H9 (cell line): Measurements from ENCODE around the gene ALOX5. TPM values are rescaled to one million over a fixed set of nuclear protein-coding genes. Genes with fewer than 3 reads are reported as not detected.

Source experiments
- DNase-seq: peaks from one replicate; pipeline ENCODE4 v3.0.0-alpha.2; 2017
- H2AFZ ChIP-seq: one replicate; pipeline ENCODE4 v1.6.1; 2013; ENCODE audit warnings: mild to moderate bottlenecking, low read length, control low read depth, moderate library complexity
- H2AK5ac ChIP-seq: 2 replicates; pipeline ENCODE4 v1.6.1; 2013; ENCODE audit warnings: low read length, control low read depth, mixed read lengths; ENCODE audit not compliant: insufficient read length
- H2BK120ac ChIP-seq: one replicate; pipeline ENCODE4 v1.6.1; 2013; ENCODE audit warnings: low read depth, mild to moderate bottlenecking, low read length, control low read depth, inconsistent platforms; ENCODE audit not compliant: poor library complexity, severe bottlenecking
- H2BK12ac ChIP-seq: 2 replicates; pipeline ENCODE4 v1.6.1; 2013; ENCODE audit warnings: low read length, control low read depth, mixed read lengths, low read depth; ENCODE audit not compliant: insufficient read length
- H2BK15ac ChIP-seq: 2 replicates; pipeline ENCODE4 v1.6.1; 2013; ENCODE audit warnings: low read depth, low read length, control low read depth
- H2BK20ac ChIP-seq: one replicate; pipeline ENCODE4 v1.6.1; 2013; ENCODE audit warnings: low read depth, mild to moderate bottlenecking, low read length, control low read depth, inconsistent platforms; ENCODE audit not compliant: poor library complexity, severe bottlenecking
- H2BK5ac ChIP-seq: 2 replicates; pipeline ENCODE4 v1.6.1; 2013; ENCODE audit warnings: low read length, control low read depth, mixed read lengths; ENCODE audit not compliant: insufficient read length
- H3K14ac ChIP-seq: 2 replicates; pipeline ENCODE4 v1.6.1; 2013; ENCODE audit warnings: low read length, control low read depth; ENCODE audit not compliant: insufficient read depth
- H3K18ac ChIP-seq: 2 replicates; pipeline ENCODE4 v1.6.1; 2013; ENCODE audit warnings: low read depth, mild to moderate bottlenecking, mixed read lengths, low read length, control low read depth; ENCODE audit not compliant: insufficient read length
- H3K23ac ChIP-seq: 2 replicates; pipeline ENCODE4 v1.6.1; 2013; ENCODE audit warnings: low read length, control low read depth, mixed read lengths, low read depth; ENCODE audit not compliant: insufficient read length
- H3K23me2 ChIP-seq: 2 replicates; pipeline ENCODE4 v1.6.1; 2013; ENCODE audit warnings: low read depth, mild to moderate bottlenecking, mixed read lengths, low read length, control low read depth; ENCODE audit not compliant: insufficient read length, poor library complexity, severe bottlenecking
- H3K27ac ChIP-seq: 2 replicates; pipeline ENCODE4 v1.5.1; 2013; ENCODE audit warnings: low read length, control low read depth, mixed read lengths, low read depth; ENCODE audit not compliant: insufficient read length
- H3K27me3 ChIP-seq: 2 replicates; pipeline ENCODE4 v1.6.1; 2013; ENCODE audit warnings: low read length, control low read depth, inconsistent platforms; ENCODE audit not compliant: insufficient read depth
- H3K4ac ChIP-seq: 2 replicates; pipeline ENCODE4 v1.6.1; 2013; ENCODE audit warnings: low read depth, mild to moderate bottlenecking, control low read depth, inconsistent platforms, low read length, moderate library complexity
- H3K4me1 ChIP-seq: 2 replicates; pipeline ENCODE4 v1.6.1; 2013; ENCODE audit warnings: low read length, control low read depth, inconsistent platforms; ENCODE audit not compliant: insufficient read depth
- H3K4me2 ChIP-seq: 2 replicates; pipeline ENCODE4 v1.6.1; 2013; ENCODE audit warnings: low read length, control low read depth, mixed read lengths; ENCODE audit not compliant: insufficient read length, insufficient read depth
- H3K56ac ChIP-seq: 2 replicates; pipeline ENCODE4 v1.6.1; 2013; ENCODE audit warnings: low read depth, mild to moderate bottlenecking, mixed read lengths, low read length, control low read depth; ENCODE audit not compliant: insufficient read length
- H3K79me1 ChIP-seq: 2 replicates; pipeline ENCODE4 v1.6.1; 2013; ENCODE audit warnings: low read depth, mild to moderate bottlenecking, moderate library complexity, low read length, control low read depth, inconsistent platforms; ENCODE audit not compliant: insufficient read depth, poor library complexity, severe bottlenecking
- H3K79me2 ChIP-seq: 2 replicates; pipeline ENCODE4 v1.6.1; 2013; ENCODE audit warnings: low read length, control low read depth, inconsistent platforms; ENCODE audit not compliant: insufficient read depth
- H3K9ac ChIP-seq: 2 replicates; pipeline ENCODE4 v1.6.1; 2013; ENCODE audit warnings: low read length, control low read depth, mixed read lengths; ENCODE audit not compliant: insufficient read length; ENCODE audit errors: extremely low read depth
- H3K9me3 ChIP-seq: one replicate; pipeline ENCODE4 v1.6.1; 2013; ENCODE audit warnings: low read depth, low read length, inconsistent platforms; ENCODE audit not compliant: control insufficient read depth
- H3T11ph ChIP-seq: one replicate; pipeline ENCODE4 v1.6.1; 2013; ENCODE audit warnings: mild to moderate bottlenecking, low read length, control low read depth, inconsistent platforms
- H4K20me1 ChIP-seq: one replicate; pipeline ENCODE4 v1.6.1; 2013; ENCODE audit not compliant: control insufficient read depth, insufficient read length, insufficient read depth
- H4K5ac ChIP-seq: 2 replicates; pipeline ENCODE4 v1.6.1; 2013; ENCODE audit warnings: low read depth, mild to moderate bottlenecking, mixed read lengths, low read length, control low read depth; ENCODE audit not compliant: insufficient read length
- H4K8ac ChIP-seq: replicated peaks from 2 replicates; pipeline ENCODE4 v1.6.1; 2013; ENCODE audit warnings: low read length, control low read depth, mixed read lengths, low read depth; ENCODE audit not compliant: insufficient read length
- H4K91ac ChIP-seq: 2 replicates; pipeline ENCODE4 v1.6.1; 2013; ENCODE audit warnings: low read depth, mild to moderate bottlenecking, moderate library complexity, mixed read lengths, low read length, control low read depth; ENCODE audit not compliant: insufficient read length
- H3K27ac Mint-ChIP-seq, 3 experiments: 2 replicates in 2 of 3; 3 replicates in 1 of 3; pipeline ENCODE4 v1.8.0; 2020 to 2021; ENCODE audit warnings: mixed read lengths in 3 of 3, mild to moderate bottlenecking in 1 of 3, moderate library complexity in 1 of 3
- H3K27me3 Mint-ChIP-seq: 2 replicates; pipeline ENCODE4 v1.8.0; 2021; ENCODE audit warnings: low read depth, mild to moderate bottlenecking, moderate library complexity, mixed read lengths
- H3K36me3 Mint-ChIP-seq, 3 experiments: 2 replicates in 2 of 3; 3 replicates in 1 of 3; pipeline ENCODE4 v1.8.0; 2020 to 2021; ENCODE audit warnings: low read depth in 3 of 3, mixed read lengths in 3 of 3; ENCODE audit not compliant: insufficient read depth in 1 of 3
- H3K4me1 Mint-ChIP-seq, 2 experiments: 2 replicates each; pipeline ENCODE4 v1.8.0; 2020; ENCODE audit warnings: mixed read lengths in 2 of 2
- H3K4me3 Mint-ChIP-seq, 2 experiments: 2 replicates in 1 of 2; 3 replicates in 1 of 2; pipeline ENCODE4 v1.8.0; 2020 to 2021; ENCODE audit warnings: mild to moderate bottlenecking in 2 of 2, mixed read lengths in 2 of 2, moderate library complexity in 1 of 2
- H3K9me3 Mint-ChIP-seq, 2 experiments: 2 replicates in 1 of 2; 3 replicates in 1 of 2; pipeline ENCODE4 v1.8.0; 2020; ENCODE audit warnings: mild to moderate bottlenecking in 2 of 2, mixed read lengths in 2 of 2, moderate library complexity in 1 of 2
- WGBS: extraction: QIAGEN DNeasy Blood & Tissue Kit; methylation state at CpG from one replicate; pipeline ENCODE4 v1.1.7; 2013; ENCODE audit warnings: missing lambda C conversion rate, low lambda C conversion rate, mixed read lengths; ENCODE audit not compliant: insufficient read length; ENCODE audit errors: extremely low coverage; 5-methylcytosine and 5-hydroxymethylcytosine counted together
- total RNA-seq: library from RNA; stranded (reverse); gene quantifications from 2 replicates; pipeline ENCODE4 v1.2.1, GENCODE V29; 2021
- TF ChIP-seq, protein P1 (sequence below): fragments of 200-600 bp; sonication (generic); conservative IDR thresholded peaks from 3 replicates; pipeline ENCODE4 v1.8.0; 2021; ENCODE audit warnings: antibody characterized with exemption, mild to moderate bottlenecking

The ALOX5 gene
- total RNA-seq, 1 experiment from 2014 or later: 3.7 TPM

DNA sequence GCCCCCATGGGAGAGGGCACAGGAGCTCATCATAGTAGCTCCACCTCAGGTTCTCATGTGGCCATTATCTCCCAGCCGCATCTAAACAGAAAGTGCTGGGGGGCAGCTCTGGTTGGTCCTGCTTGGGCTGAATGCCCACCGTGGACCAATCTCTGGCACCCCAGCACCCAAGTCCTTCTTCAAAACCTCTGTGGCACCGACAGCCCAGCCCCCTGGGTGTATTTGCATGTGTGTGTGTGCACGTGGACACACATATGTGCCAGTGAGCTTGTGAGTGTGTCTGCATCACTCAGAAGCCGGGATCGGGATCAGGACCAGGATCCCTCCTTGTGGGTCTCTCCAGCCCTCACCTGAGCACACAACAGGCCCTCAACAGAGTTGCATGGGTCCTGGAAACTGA is 68.2 kb downstream of the ALOX5 start:
- Histone ChIP-seq H2BK5ac (no peak overlapping the region), H2BK15ac (no peak overlapping the region), H3K23me2 (no peaks in the 10 kb centered on the region), H3K14ac (no peak overlapping the region; the same call in 1 of the 2 replicates), H4K5ac (no peak overlapping the region), H3K27ac (no peak overlapping the region), H3K9me3 (no peaks in the 10 kb centered on the region), H3K27me3 (no peaks in the 10 kb centered on the region), H3K4me1 (no peaks in the 10 kb centered on the region), H2BK20ac (no peak overlapping the region), H4K91ac (no peak overlapping the region), H2BK120ac (no peak overlapping the region), H3K56ac (no peak overlapping the region), H3K4me2 (no peak overlapping the region), H2AK5ac (no peak overlapping the region), H4K20me1 (no peaks in the 10 kb centered on the region), H4K8ac (no peak overlapping the region), H3K23ac (no peak overlapping the region), H2BK12ac (no peak overlapping the region), H3K18ac (no peak overlapping the region), H3K9ac (no peak overlapping the region), H3T11ph (no peak overlapping the region), H2AFZ (no peak overlapping the region), H3K79me1 (no peaks in the 10 kb centered on the region), H3K79me2 (no peaks in the 10 kb centered on the region), H3K4ac (no peak overlapping the region)
- TF ChIP-seq, protein P1, sequence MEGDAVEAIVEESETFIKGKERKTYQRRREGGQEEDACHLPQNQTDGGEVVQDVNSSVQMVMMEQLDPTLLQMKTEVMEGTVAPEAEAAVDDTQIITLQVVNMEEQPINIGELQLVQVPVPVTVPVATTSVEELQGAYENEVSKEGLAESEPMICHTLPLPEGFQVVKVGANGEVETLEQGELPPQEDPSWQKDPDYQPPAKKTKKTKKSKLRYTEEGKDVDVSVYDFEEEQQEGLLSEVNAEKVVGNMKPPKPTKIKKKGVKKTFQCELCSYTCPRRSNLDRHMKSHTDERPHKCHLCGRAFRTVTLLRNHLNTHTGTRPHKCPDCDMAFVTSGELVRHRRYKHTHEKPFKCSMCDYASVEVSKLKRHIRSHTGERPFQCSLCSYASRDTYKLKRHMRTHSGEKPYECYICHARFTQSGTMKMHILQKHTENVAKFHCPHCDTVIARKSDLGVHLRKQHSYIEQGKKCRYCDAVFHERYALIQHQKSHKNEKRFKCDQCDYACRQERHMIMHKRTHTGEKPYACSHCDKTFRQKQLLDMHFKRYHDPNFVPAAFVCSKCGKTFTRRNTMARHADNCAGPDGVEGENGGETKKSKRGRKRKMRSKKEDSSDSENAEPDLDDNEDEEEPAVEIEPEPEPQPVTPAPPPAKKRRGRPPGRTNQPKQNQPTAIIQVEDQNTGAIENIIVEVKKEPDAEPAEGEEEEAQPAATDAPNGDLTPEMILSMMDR: no peak
- DNase-seq: no peak
- peaks cover 0 to 6% of the 10 kb centered on the region in 2 experiments; a peak in 4 of 5 replicates for H3K9me3 Mint-ChIP-seq
- H3K27me3 Mint-ChIP-seq: no peaks in the 10 kb centered on the region; the same call in 1 of the 2 replicates
- peaks cover 5 to 11% of the 10 kb centered on the region in 2 experiments; a peak in 3 of 4 replicates for H3K4me1 Mint-ChIP-seq
- peaks cover 0 to 4% (median 3%) of the 10 kb centered on the region in 3 experiments; a peak in 1 of 7 replicates for H3K36me3 Mint-ChIP-seq
- no peak overlapping the region for H3K4me3 Mint-ChIP-seq
- no peak overlapping the region for H3K27ac Mint-ChIP-seq
- WGBS: no CpG with 5 or more reads among the region's 6 CpGs
